PC-3 (cell line): ENCODE results near the gene DIP2C. TPM values are rescaled to one million over a fixed set of nuclear protein-coding genes. Genes with fewer than 3 reads are reported as not detected.

Source experiments
- ATAC-seq: fragments of 200-7000 bp; cut with Tn5 transposase; 2 replicates; pipeline ENCODE4 v1.9.1; 2020; ENCODE audit warnings: mild to moderate bottlenecking, moderate library complexity
- BruUV-seq: library from RNA; stranded (reverse); fragments of 400-500 nt; replicated peaks from 2 replicates; lab custom pipeline; 2021; lab: Mats Ljungman, UMichigan
- CTCF ChIA-PET: fragments of 300-600 bp; sonication (Branson Sonifier 250); formaldehyde crosslinking; loops from one replicate; lab custom pipeline; 2022; ENCODE audit warnings: antibody characterized with exemption; lab: Charles Lee
- POLR2A ChIA-PET: fragments of 300-600 bp; sonication (Branson Sonifier 250); formaldehyde crosslinking; loops from one replicate; lab custom pipeline; 2022; ENCODE audit warnings: antibody characterized with exemption; ENCODE audit not compliant: unreplicated experiment; lab: Charles Lee
- DNase-seq: peaks from one replicate; pipeline ENCODE4 v3.0.0-alpha.2; 2015
- H2AFZ ChIP-seq: fragments of 300-600 bp; sonication (generic); 2 replicates; pipeline ENCODE4 v1.6.0; 2016; ENCODE audit warnings: antibody characterized with exemption, low read length
- H3F3A ChIP-seq: fragments of 300-600 bp; sonication (generic); one replicate; pipeline ENCODE4 v1.6.0; 2017; ENCODE audit warnings: antibody characterized with exemption, low read length, control low read depth, mild to moderate bottlenecking; ENCODE audit not compliant: unreplicated experiment
- H3K27ac ChIP-seq: fragments of 300-600 bp; sonication (generic); 2 replicates; pipeline ENCODE4 v1.5.1; 2016; ENCODE audit warnings: mild to moderate bottlenecking, low read length
- H3K27me3 ChIP-seq: fragments of 300-600 bp; sonication (generic); 2 replicates; pipeline ENCODE4 v1.6.1; 2016; ENCODE audit warnings: low read length, mixed read lengths
- H3K36me3 ChIP-seq: fragments of 300-600 bp; sonication (generic); 2 replicates; pipeline ENCODE4 v1.6.1; 2016; ENCODE audit warnings: low read depth, mixed run types, low read length, mixed read lengths
- H3K4me1 ChIP-seq: fragments of 300-600 bp; sonication (generic); 2 replicates; pipeline ENCODE4 v1.5.1; 2016; ENCODE audit warnings: low read length; ENCODE audit not compliant: insufficient read depth
- H3K4me2 ChIP-seq: fragments of 300-600 bp; sonication (generic); 2 replicates; pipeline ENCODE4 v1.6.0; 2016; ENCODE audit warnings: low read length
- H3K4me3 ChIP-seq: fragments of 300-600 bp; sonication (generic); 2 replicates; pipeline ENCODE4 v1.5.1; 2016; ENCODE audit warnings: mild to moderate bottlenecking, low read length, mixed read lengths
- H3K79me2 ChIP-seq: fragments of 300-600 bp; sonication (generic); 2 replicates; pipeline ENCODE4 v1.6.1; 2017; ENCODE audit warnings: low read length, mixed read lengths
- H3K9ac ChIP-seq: fragments of 300-600 bp; sonication (generic); 2 replicates; pipeline ENCODE4 v1.6.0; 2016; ENCODE audit warnings: mild to moderate bottlenecking, low read length
- H3K9me2 ChIP-seq: fragments of 300-600 bp; sonication (generic); replicated peaks from 2 replicates; pipeline ENCODE4 v1.6.1; 2016; ENCODE audit warnings: mixed run types, low read length, mixed read lengths
- H3K9me3 ChIP-seq: fragments of 300-600 bp; sonication (generic); 2 replicates; pipeline ENCODE4 v1.6.1; 2016; ENCODE audit warnings: low read length, mixed read lengths
- H4K20me1 ChIP-seq: fragments of 300-600 bp; sonication (generic); 2 replicates; pipeline ENCODE4 v1.6.1; 2016; ENCODE audit warnings: low read length, mixed read lengths
- EZH2 ChIP-seq: fragments of 300-600 bp; sonication (generic); IDR thresholded peaks from one replicate; pipeline ENCODE4 v1.6.1; 2017; ENCODE audit warnings: antibody characterized with exemption, mild to moderate bottlenecking, low read length; ENCODE audit not compliant: unreplicated experiment
- EZH2phosphoT487 ChIP-seq: fragments of 300-600 bp; sonication (generic); IDR thresholded peaks from 2 replicates; pipeline ENCODE4 v1.6.1; 2018; ENCODE audit warnings: mild to moderate bottlenecking, antibody characterized with exemption, low read length, borderline replicate concordance
- intact Hi-C: fragments of 100-400 bp; cut with micrococcal nuclease; formaldehyde crosslinking; loops from 2 replicates; pipeline ENCODE4 v1.9.0; 2023
- total RNA-seq: library from RNA; depleted of rRNA; stranded (reverse); fragments of >200 nt; gene quantifications from 2 replicates; pipeline ENCODE4 v1.2.3, GENCODE V29; 2014
- TF ChIP-seq, protein P1 (sequence below): fragments of 300-600 bp; sonication (generic); conservative IDR thresholded peaks from 2 replicates; pipeline ENCODE4 v1.5.1; 2017; ENCODE audit warnings: antibody characterized with exemption, low read depth, mild to moderate bottlenecking, low read length

Gene DIP2C
- total RNA-seq, 1 experiment from 2014 or later, result 3.1 TPM

- Histone ChIP-seq H3K4me3 (no peak overlapping the region), H3K27me3 (no peaks in the 10 kb centered on the region), H3K9me3 (no peaks in the 10 kb centered on the region), H4K20me1 (no peaks in the 10 kb centered on the region), H3K4me1 (no peaks in the 10 kb centered on the region), H3K79me2 (no peaks in the 10 kb centered on the region), H3K9ac (no peak overlapping the region), H3F3A (no peaks in the 10 kb centered on the region), H3K4me2 (no peak overlapping the region), H3K9me2 (no peaks in the 10 kb centered on the region), H2AFZ (no peak overlapping the region), H3K27ac (no peak overlapping the region), H3K36me3 (no peaks in the 10 kb centered on the region)
- POLR2A ChIA-PET, result no interaction called here
- DNase-seq (no peak), ATAC-seq (no peak)
- TF ChIP-seq EZH2phosphoT487 (no peak), EZH2 (no peak)
- TF ChIP-seq, protein P1, sequence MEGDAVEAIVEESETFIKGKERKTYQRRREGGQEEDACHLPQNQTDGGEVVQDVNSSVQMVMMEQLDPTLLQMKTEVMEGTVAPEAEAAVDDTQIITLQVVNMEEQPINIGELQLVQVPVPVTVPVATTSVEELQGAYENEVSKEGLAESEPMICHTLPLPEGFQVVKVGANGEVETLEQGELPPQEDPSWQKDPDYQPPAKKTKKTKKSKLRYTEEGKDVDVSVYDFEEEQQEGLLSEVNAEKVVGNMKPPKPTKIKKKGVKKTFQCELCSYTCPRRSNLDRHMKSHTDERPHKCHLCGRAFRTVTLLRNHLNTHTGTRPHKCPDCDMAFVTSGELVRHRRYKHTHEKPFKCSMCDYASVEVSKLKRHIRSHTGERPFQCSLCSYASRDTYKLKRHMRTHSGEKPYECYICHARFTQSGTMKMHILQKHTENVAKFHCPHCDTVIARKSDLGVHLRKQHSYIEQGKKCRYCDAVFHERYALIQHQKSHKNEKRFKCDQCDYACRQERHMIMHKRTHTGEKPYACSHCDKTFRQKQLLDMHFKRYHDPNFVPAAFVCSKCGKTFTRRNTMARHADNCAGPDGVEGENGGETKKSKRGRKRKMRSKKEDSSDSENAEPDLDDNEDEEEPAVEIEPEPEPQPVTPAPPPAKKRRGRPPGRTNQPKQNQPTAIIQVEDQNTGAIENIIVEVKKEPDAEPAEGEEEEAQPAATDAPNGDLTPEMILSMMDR, result no peak
- no TSS peak for BruUV-seq
- CTCF ChIA-PET, result no interaction called here
- intact Hi-C loops, result no loop called here
Observed at GRCh38 chr10:361203-362081, 328.0 kb downstream of the DIP2C start.

GRCh38 chr10:360653-361052 is 328.8 kb downstream of the DIP2C start:
- Histone ChIP-seq H3K9me2 (no peaks in the 10 kb centered on the region), H3K4me3 (no peak overlapping the region), H3K9me3 (no peaks in the 10 kb centered on the region), H3K27ac (no peak overlapping the region), H3K4me1 (no peaks in the 10 kb centered on the region), H2AFZ (no peak overlapping the region), H3F3A (no peaks in the 10 kb centered on the region), H3K4me2 (no peak overlapping the region), H3K36me3 (no peaks in the 10 kb centered on the region), H4K20me1 (no peaks in the 10 kb centered on the region), H3K9ac (no peak overlapping the region), H3K27me3 (no peaks in the 10 kb centered on the region), H3K79me2 (no peaks in the 10 kb centered on the region)
- intact Hi-C loops, result no loop called here
- no TSS peak for BruUV-seq
- POLR2A ChIA-PET, result no interaction called here
- ATAC-seq (no peak), DNase-seq (no peak)
- TF ChIP-seq EZH2 (no peak), EZH2phosphoT487 (no peak)
- TF ChIP-seq, protein P1, result no peak
- CTCF ChIA-PET, result no interaction called here

DNA sequence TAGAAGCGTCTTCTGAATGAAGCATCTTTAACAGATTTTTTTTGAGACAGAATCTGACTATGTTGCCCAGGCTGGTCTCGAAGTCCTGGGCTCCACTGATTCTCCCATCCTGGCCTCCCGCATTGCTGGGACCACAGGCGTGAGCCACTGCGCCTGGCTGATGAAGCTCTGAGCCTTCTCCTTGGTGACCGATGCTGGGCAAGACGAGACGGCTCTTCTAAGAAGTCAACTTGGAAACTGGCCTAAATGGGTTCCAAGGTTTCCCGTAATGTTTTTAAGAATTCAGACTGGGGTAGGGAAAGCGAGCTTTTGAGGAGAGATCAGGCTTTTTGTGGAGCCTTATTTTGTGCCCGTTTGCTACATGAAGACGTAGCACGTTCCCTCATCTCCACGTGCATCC is 329.7 kb downstream of the DIP2C start:
- Histone ChIP-seq H3F3A (no peaks in the 10 kb centered on the region), H3K4me3 (no peak overlapping the region), H3K27ac (no peak overlapping the region), H3K4me2 (no peak overlapping the region), H3K79me2 (no peaks in the 10 kb centered on the region), H3K27me3 (no peaks in the 10 kb centered on the region), H3K36me3 (no peaks in the 10 kb centered on the region), H2AFZ (no peak overlapping the region), H3K9ac (no peak overlapping the region), H3K9me3 (no peaks in the 10 kb centered on the region), H3K4me1 (no peaks in the 10 kb centered on the region), H3K9me2 (no peaks in the 10 kb centered on the region), H4K20me1 (no peaks in the 10 kb centered on the region)
- intact Hi-C loops, result no loop called here
- ATAC-seq (no peak), DNase-seq (no peak)
- ChIA-PET CTCF (no interaction called here), POLR2A (no interaction called here)
- TF ChIP-seq, protein P1, result no peak
- TF ChIP-seq EZH2phosphoT487 (no peak), EZH2 (no peak)
- no TSS peak for BruUV-seq
